Adipose tissue (tissue), 3 donors: ENCODE measurements around the gene GRSF1. TPM values are rescaled to one million over a fixed set of nuclear protein-coding genes. Genes with fewer than 3 reads are reported as not detected.

Experiments used
- H3K27ac ChIP-seq: one replicate; pipeline ENCODE4 v1.5.1; 2013; ENCODE audit warnings: low read depth, low read length
- WGBS, 3 donors: extraction: QIAGEN DNeasy Blood & Tissue Kit; methylation state at CpG; one replicate each; pipeline ENCODE4 v1.1.7; 2013; 5-methylcytosine and 5-hydroxymethylcytosine counted together
- polyA plus RNA-seq, 3 donors: library from polyadenylated mRNA; stranded (reverse); fragments of 200-250 nt; gene quantifications; one replicate each; pipeline ENCODE4 v1.2.3, GENCODE V29; 2013
- donor health status: healthy with polysubstance abuse.
- donor health status: Bipolar disorder and iron deficiency.
- donor health status: healthy.

GRSF1 gene
- polyA plus RNA-seq, 3 donors = 38.9 to 49.5 (median 48.8) TPM

DNA sequence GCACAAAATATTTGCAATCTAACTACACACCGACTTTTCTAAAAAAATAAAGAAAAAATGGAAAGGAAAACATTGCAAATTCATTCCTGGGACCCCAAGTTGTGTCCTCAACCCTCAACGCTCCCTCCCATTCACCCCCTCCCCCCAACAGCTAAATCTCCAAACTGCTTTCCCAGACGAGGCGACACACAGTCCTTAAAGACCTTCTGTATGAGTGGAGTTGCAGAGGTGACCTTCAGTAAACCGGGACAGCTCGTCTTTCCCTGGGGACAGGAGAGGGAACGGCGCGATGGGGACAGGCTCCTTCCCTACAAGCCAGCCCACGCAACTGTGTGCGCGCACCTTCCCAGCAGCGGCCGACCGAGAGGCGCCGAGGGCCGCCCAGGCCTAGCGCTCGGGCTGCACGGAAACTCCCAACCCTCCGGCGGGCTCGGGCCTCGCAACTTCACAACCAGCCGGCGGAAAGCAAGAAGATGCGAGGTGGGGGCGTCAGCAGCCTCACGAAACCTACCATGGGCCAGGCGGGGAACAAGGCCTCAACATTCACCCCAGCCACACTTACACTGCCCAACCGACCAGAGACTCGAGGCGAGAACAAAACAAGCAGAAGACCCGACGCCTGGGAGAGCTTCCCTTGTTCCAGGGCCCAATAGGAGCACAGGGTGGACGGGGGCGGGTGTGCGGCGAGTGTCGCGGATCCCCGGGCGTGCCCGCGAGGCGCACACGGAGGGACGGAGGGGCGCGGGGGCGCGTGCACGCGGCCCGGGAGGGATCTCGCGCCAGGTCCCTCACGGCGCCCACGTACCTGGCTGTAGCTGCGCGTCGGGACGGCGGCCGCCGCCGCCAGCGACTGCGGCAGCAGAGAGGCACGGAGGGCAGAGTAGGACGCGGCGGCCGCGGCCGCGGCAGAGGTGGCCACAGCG is 763 bp downstream of the GRSF1 start:
- WGBS, 3 donors = 0% methylated on average over 67 to 80 of the region's 80 CpGs
- peak overlapping the region; percentile 30 for H3K27ac ChIP-seq

DNA sequence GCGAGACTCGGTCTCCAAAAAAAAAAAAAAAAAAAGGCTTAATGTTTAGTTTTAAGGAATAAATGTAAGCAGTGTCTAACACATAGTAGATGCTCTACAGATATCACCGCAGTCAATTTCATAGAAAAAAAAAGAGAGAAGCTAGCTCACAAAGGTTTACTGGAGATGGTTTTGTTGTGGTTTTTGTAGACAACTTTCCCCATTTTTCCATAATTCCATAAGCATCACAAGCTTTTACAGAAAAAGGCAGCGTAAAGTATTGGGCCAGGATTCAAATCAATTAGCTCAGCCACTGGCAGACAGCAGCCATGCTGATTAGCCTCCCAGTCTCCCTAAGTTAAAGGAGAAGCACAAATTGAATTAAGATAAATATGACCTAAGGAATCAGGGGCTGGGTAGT is 1.5 kb downstream of the GRSF1 start:
- 8 to 43% (median 11%) methylated on average over 2 to 4 of the region's 4 CpGs for WGBS, 3 donors
- no peak overlapping the region for H3K27ac ChIP-seq

DNA sequence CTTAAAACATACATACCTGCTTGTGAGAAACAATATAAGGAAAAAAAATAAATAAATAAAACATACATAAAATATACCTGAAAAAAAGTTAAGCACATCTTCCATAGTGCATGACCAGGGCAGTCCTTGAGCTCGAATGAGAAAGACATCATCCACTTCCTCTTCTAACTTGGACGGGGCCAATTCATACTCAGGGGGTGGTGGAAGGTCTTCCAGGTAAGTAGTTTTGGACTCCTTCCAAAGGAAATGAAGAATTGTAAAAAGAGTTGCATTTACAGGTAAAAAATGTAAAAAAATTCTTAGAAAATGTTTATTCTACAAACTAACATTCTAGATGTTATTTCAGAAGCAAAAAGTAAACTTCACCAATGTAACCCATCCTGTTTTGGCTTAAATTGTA is 3.6 kb downstream of the GRSF1 start:
- WGBS, 3 donors = 46 to 54% (median 53%) methylated on average over 2 of the region's 2 CpGs
- H3K27ac ChIP-seq = no peak overlapping the region

DNA sequence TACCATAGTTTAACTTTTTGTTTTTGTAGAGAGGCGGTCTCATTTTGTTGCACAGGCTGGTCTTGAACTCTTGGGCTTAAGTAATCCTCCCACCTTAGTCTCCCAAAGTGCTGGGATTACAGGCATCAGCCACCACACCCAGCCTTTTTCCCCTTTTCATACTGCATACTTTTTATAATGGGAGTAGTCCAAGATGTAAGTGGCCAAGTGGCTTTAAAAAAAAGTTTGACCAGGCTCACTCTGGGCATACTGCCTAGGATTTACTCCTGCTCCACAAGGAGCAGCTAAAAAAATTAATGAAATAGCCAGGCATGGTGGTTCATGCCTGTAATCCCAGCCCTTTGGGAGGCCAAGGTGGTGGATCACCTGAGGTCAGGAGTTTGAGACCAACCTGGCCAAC is 6.0 kb downstream of the GRSF1 start:
- H3K27ac ChIP-seq = no peak overlapping the region
- WGBS, 3 donors = 97 to 98% (median 97%) methylated on average over 1 of the region's 1 CpG

DNA sequence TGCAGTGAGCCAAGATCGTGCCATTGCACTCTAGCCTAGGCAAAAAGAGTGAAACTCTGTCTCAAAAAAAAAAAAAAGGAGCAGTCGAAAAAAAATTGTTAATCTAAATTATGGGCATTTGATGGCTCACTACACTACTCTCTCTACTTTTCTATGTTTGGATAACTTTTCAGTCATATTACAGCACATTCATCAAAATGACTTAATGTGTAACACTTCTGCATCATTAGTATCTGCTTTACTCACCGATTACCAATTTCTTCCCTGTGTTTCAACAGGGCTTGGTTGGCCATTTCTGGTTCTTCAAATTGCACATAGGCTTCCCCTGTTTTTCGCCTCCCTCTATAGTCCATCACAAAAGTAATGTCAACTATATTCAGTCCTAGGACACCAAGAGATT is 8.4 kb downstream of the GRSF1 start:
- no peak overlapping the region for H3K27ac ChIP-seq
- 90 to 95% (median 91%) methylated on average over 4 of the region's 4 CpGs for WGBS, 3 donors

- no peak overlapping the region for H3K27ac ChIP-seq
- WGBS, 3 donors = 88 to 97% (median 96%) methylated on average over 9 of the region's 9 CpGs
These were observed 9.6 kb downstream of the GRSF1 start for GRCh38 chr4:70830054-70830453.

DNA sequence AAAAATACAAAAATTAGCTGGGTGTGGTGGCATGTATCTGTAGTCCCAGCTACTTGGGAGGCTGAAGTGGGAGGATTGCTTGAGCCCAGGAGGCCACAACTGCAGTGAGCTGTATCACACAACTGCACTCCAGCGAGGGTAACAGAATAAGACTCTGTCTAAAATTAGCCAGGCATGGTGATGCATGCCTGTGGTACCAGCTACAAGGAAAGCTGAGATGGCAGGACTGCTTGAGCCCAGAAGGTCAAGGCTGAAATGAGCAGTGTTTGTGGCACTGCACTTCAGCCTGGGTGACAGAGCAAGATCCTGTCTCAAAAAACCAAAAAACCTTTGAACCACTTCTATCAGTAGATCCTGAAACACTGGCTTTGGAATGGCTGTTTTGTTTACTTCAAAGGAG is 10.2 kb downstream of the GRSF1 start:
- no peak overlapping the region for H3K27ac ChIP-seq
- 89 to 100% (median 93%) methylated on average over 1 of the region's 1 CpG for WGBS, 3 donors

GRCh38 chr4:70829015-70829414 is 10.7 kb downstream of the GRSF1 start:
- no peak overlapping the region for H3K27ac ChIP-seq
- 94 to 98% (median 98%) methylated on average over 3 of the region's 3 CpGs for WGBS, 3 donors

- no peak overlapping the region for H3K27ac ChIP-seq
- WGBS, 3 donors = 73 to 96% (median 85%) methylated on average over 3 of the region's 3 CpGs
These were observed 20.8 kb downstream of the GRSF1 start for GRCh38 chr4:70818921-70819320.

GRCh38 chr4:70818173-70818855 is 21.4 kb downstream of the GRSF1 start:
- no peak overlapping the region for H3K27ac ChIP-seq
- whole genome bisulfite sequencing, 3 donors = 69 to 91% (median 77%) methylated on average over 5 of the region's 5 CpGs

DNA sequence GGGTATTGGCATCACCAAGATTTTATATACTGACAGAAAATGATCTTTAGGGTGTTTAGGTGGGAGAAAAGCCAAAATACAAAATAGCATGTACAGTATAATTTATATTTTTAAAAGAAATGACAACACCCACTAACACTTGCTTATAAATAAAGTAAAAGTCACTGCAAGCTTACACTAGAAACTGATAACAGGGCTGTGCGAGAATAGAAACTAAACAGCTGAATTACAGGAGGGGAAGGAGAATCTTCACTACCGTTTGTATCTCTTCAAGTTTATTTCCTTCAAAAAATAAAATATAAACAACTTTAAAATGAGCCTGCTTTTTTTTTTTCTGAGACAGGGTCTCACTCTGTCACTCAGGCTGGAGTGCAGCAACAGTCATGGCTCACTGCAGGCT is 22.8 kb downstream of the GRSF1 start:
- no peak overlapping the region for H3K27ac ChIP-seq
- whole genome bisulfite sequencing, 3 donors = 45 to 50% (median 50%) methylated on average over 2 of the region's 2 CpGs

- 95 to 97% (median 95%) methylated on average over 1 of the region's 1 CpG for WGBS, 3 donors
- H3K27ac ChIP-seq = no peak overlapping the region
These were observed 24.3 kb downstream of the GRSF1 start for GRCh38 chr4:70815370-70815769.

DNA sequence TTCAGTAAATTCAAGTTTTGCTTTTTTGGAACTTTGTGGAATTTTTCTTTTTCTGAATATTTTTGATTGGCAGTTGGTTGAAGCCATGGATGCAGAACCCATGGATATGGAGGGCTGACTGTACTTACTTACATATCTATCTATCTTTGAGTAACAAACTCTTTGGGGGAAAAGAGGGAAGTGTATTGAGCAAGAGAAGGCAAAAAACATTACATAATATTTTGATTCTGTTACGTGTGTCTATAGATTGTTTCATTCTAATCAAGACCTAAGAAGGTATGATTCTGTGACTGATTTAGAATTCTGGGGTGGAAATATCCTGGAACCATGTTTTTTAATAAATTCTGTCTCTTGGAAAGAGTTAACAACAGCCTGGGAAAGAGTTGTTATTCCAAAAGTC is 31.5 kb downstream of the GRSF1 start:
- H3K27ac ChIP-seq = no peak overlapping the region
- WGBS, 3 donors = 56 to 88% (median 64%) methylated on average over 1 of the region's 1 CpG

DNA sequence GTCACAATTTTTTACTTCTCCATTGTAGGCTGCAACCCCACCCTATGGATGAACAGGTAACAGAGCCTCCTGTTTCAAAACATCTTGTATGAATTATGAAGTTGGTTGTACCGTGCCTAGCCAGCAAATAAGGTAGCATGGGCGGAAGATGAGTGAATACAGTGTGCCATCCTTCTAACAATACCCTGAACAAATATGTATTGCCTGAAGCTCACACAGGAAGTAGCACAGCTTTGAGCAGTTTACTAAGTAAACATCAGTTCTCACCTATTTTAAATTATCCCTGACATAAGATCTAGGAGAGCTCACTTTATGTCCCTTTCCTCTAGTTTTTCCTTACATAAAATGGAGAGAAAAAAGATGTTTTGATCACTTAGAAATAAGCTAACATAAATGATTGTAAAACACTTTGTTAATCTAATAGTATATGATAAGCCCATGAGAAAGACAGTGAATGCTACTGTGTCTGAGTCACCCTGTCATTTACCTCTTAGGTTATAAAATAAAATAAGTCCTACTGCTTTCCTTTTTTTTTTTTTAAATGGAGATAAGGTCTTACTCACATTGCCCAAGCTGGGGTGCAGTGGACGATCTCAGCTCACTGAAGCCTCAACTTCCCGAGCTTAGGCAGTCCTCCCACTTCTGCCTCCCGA is 36.6 kb downstream of the GRSF1 start:
- no peak overlapping the region for H3K27ac ChIP-seq
- 89 to 92% (median 90%) methylated on average over 5 of the region's 5 CpGs for WGBS, 3 donors

GRCh38 chr4:70801265-70801809 is 38.4 kb downstream of the GRSF1 start:
- 90 to 93% (median 92%) methylated on average over 1 of the region's 1 CpG for WGBS, 3 donors
- no peak overlapping the region for H3K27ac ChIP-seq

DNA sequence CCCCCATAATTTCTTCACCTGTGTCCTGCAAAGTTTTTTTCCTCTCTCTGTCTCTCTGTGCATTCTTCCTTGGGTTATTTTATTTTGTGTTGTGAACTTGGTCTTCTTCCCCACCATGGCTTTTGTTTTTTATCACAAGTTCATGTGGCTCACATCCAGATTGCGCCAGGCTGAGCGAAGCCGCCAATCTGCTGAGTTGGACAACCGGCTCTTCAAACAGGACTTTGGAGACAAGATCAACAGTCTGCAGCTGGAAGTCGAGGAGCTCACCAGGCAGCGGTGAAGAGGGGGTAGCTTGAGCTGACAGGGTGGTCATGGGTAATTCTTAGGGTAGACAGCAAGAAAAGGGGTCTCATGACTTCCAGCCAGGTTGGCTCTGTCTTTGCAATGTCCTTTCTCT is 46.1 kb downstream of the GRSF1 start:
- no peak overlapping the region for H3K27ac ChIP-seq
- WGBS, 3 donors = 91 to 98% (median 97%) methylated on average over 6 of the region's 6 CpGs

DNA sequence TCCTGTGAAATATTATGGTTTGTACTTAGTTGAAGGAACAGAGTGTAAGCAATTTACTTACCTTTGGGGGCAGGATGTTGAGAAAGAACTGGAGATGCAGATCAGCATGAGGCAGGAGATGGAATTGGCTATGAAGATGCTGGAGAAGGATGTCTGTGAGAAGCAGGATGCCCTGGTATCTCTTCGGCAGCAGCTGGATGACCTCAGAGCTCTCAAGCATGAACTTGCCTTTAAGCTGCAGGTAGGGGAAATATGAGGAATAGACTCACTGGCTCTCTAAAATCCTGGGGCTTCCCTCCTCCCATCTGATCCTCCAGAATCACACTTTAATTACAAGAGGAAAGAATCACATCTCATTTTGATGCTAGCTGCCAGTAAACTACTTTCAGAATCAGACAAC is 51.0 kb downstream of the GRSF1 start:
- no peak overlapping the region for H3K27ac ChIP-seq
- 77 to 95% (median 95%) methylated on average over 1 of the region's 1 CpG for WGBS, 3 donors

DNA sequence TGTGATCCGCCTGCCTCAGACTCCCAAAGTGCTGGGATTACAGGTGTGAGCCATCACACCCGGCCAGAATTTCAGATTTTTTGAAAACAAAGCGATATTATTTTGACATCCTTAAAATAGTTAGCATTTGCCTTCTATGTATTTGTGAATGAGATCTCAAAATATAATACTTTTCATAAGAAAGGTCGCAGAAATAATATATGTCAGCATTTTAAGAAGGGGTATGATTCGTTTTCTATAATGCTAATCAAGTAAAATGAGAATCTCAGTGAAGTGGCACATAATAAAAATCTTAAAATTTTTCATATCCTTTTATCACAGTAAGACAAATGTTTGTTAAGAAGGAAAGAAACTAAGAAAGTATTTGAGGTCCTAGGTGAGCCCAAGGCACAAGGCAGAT is 52.2 kb downstream of the GRSF1 start:
- WGBS, 3 donors = 95 to 100% (median 96%) methylated on average over 5 of the region's 5 CpGs

GRCh38 chr4:70783096-70783495 is 56.6 kb downstream of the GRSF1 start:
- H3K27ac ChIP-seq = no peak overlapping the region
- 88 to 95% (median 90%) methylated on average over 4 of the region's 4 CpGs for WGBS, 3 donors

More for the DNA sequence above, 52.2 kb downstream of the GRSF1 start:
- no peak overlapping the region for H3K27ac ChIP-seq
